Mesodermal cell (in vitro differentiated cells): ENCODE measurements around the gene RRP12.

Source experiments
- H3K27ac ChIP-seq: 2 replicates; pipeline ENCODE4 v1.7.0; 2013; ENCODE audit warnings: mild to moderate bottlenecking, low read depth, low read length, moderate library complexity; ENCODE audit not compliant: severe bottlenecking
- H3K36me3 ChIP-seq: 2 replicates; pipeline ENCODE4 v1.7.1; 2013; ENCODE audit warnings: mild to moderate bottlenecking, low read length, moderate library complexity; ENCODE audit not compliant: control insufficient read depth, insufficient read depth
- H3K4me1 ChIP-seq: one replicate; pipeline ENCODE4 v1.7.1; 2013; ENCODE audit warnings: mild to moderate bottlenecking, low read length; ENCODE audit not compliant: insufficient read depth, control insufficient read depth, poor library complexity, severe bottlenecking
- H3K4me3 ChIP-seq: 2 replicates; pipeline ENCODE4 v1.7.0; 2013; ENCODE audit warnings: low read length, control low read depth, mild to moderate bottlenecking; ENCODE audit not compliant: insufficient read depth, poor library complexity, severe bottlenecking; ENCODE audit errors: extremely low read depth
- H3K9me3 ChIP-seq: 2 replicates; pipeline ENCODE4 v1.7.1; 2013; ENCODE audit warnings: mild to moderate bottlenecking, low read length, moderate library complexity; ENCODE audit not compliant: control insufficient read depth
- WGBS, 2 experiments: methylation state at CpG; one replicate each; pipeline ENCODE4 v1.1.5; 2013; ENCODE audit warnings: missing lambda C conversion rate in 2 of 2; ENCODE audit not compliant: insufficient coverage in 2 of 2; 5-methylcytosine and 5-hydroxymethylcytosine counted together

Gene RRP12

GRCh38 chr10:97327348-97328294 lies 73.5 kb downstream of the RRP12 start:
- 82 to 85% methylated on average over 6 of the region's 7 CpGs for WGBS, 2 experiments
- Histone ChIP-seq H3K4me1 (peaks cover 7% of the 10 kb centered on the region), H3K36me3 (peaks cover 18% of the 10 kb centered on the region), H3K9me3 (no peaks in the 10 kb centered on the region), H3K4me3 (no peak overlapping the region), H3K27ac (peak overlapping the region; percentile 36)

- Histone ChIP-seq H3K4me3 (no peak overlapping the region), H3K36me3 (peaks cover 14% of the 10 kb centered on the region), H3K4me1 (peaks cover 7% of the 10 kb centered on the region), H3K9me3 (no peaks in the 10 kb centered on the region), H3K27ac (no peak overlapping the region)
- 85 to 89% methylated on average over 9 of the region's 9 CpGs for WGBS, 2 experiments
Observed at GRCh38 chr10:97325754-97326153, 75.4 kb downstream of the RRP12 start.

GRCh38 chr10:97323501-97323900 lies 77.6 kb downstream of the RRP12 start:
- H3K4me3 ChIP-seq: no peak overlapping the region

GRCh38 chr10:97321804-97322190 lies 79.3 kb downstream of the RRP12 start:
- H3K4me3 ChIP-seq: no peak overlapping the region
- no peak overlapping the region for H3K27ac ChIP-seq
- H3K36me3 ChIP-seq: no peaks in the 10 kb centered on the region
- H3K4me1 ChIP-seq: peaks cover 6% of the 10 kb centered on the region
- 72 to 75% methylated on average over 2 to 3 of the region's 3 CpGs for WGBS, 2 experiments
- H3K9me3 ChIP-seq: no peaks in the 10 kb centered on the region

More at GRCh38 chr10:97323501-97323900, 77.6 kb downstream of the RRP12 start:
- no peaks in the 10 kb centered on the region for H3K9me3 ChIP-seq
- H3K27ac ChIP-seq: no peak overlapping the region
- 80 to 97% methylated on average over 2 to 3 of the region's 4 CpGs for WGBS, 2 experiments
- peaks cover 6% of the 10 kb centered on the region for H3K4me1 ChIP-seq
- H3K36me3 ChIP-seq: peaks cover under 1% of the 10 kb centered on the region

- Histone ChIP-seq H3K9me3 (no peaks in the 10 kb centered on the region), H3K36me3 (no peaks in the 10 kb centered on the region), H3K4me1 (peaks cover 6% of the 10 kb centered on the region), H3K27ac (no peak overlapping the region), H3K4me3 (peak overlapping the region; percentile 63)
- WGBS, 2 experiments: 63 to 65% methylated on average over 35 to 37 of the region's 38 CpGs
Observed at GRCh38 chr10:97321032-97321803, 79.9 kb downstream of the RRP12 start.

- 23 to 47% methylated on average over 17 to 21 of the region's 24 CpGs for WGBS, 2 experiments
- Histone ChIP-seq H3K4me1 (peaks cover 6% of the 10 kb centered on the region), H3K27ac (no peak overlapping the region), H3K4me3 (peak overlapping the region; percentile 63), H3K9me3 (no peaks in the 10 kb centered on the region), H3K36me3 (no peaks in the 10 kb centered on the region)
Observed at GRCh38 chr10:97320480-97321031, 80.6 kb downstream of the RRP12 start.

GRCh38 chr10:97319671-97320479 lies 81.3 kb downstream of the RRP12 start:
- H3K27ac ChIP-seq: peak overlapping the region; percentile 6
- no peaks in the 10 kb centered on the region for H3K36me3 ChIP-seq
- 1% methylated on average over 78 to 83 of the region's 83 CpGs for WGBS, 2 experiments
- H3K4me3 ChIP-seq: peak overlapping the region; percentile 63
- peaks cover 6% of the 10 kb centered on the region for H3K4me1 ChIP-seq
- H3K9me3 ChIP-seq: no peaks in the 10 kb centered on the region

- Histone ChIP-seq H3K9me3 (no peaks in the 10 kb centered on the region), H3K4me3 (peak within 1 kb of the TSS; percentile 63), H3K4me1 (peaks cover 6% of the 10 kb centered on the region), H3K36me3 (no peaks in the 10 kb centered on the region), H3K27ac (peak within 1 kb of the TSS; percentile 99)
- WGBS, 2 experiments: 0 to 1% methylated on average over 27 to 61 of the region's 79 CpGs
Observed at GRCh38 chr10:97318772-97319651, 82.1 kb downstream of the RRP12 start, which contains the start of gene FRAT1. Gene FRAT1 (plus strand): TSS chr10:97319271. CDS start chr10:97319454, 183 bp downstream.

GRCh38 chr10:97314671-97315070 lies 86.5 kb downstream of the RRP12 start:
- Histone ChIP-seq H3K36me3 (no peaks in the 10 kb centered on the region), H3K4me3 (no peak overlapping the region), H3K27ac (no peak overlapping the region), H3K4me1 (no peaks in the 10 kb centered on the region), H3K9me3 (no peaks in the 10 kb centered on the region)
- WGBS, 2 experiments: 69 to 100% methylated on average over 2 to 3 of the region's 4 CpGs
